ENCODE results near the gene RCBTB2. TPM values are rescaled to one million over a fixed set of nuclear protein-coding genes. Genes with fewer than 3 reads are reported as not detected.

Gene RCBTB2
- total and polyA plus RNA-seq, 7 donors: 4.2 to 21.9 (median 9.9) TPM

- no peak for DNase-seq
- H3K4me3 ChIP-seq: no peak overlapping the region
- 84 to 91% methylated on average over 5 of the region's 5 CpGs for WGBS, 2 donors
- intact Hi-C loops (cut with DNase I): no loop called here
- H3K27me3 ChIP-seq: no peaks in the 10 kb centered on the region
- peaks cover 0 to 4% (median 0%) of the 10 kb centered on the region in 4 donors for H3K9me3 ChIP-seq
- H3K27ac ChIP-seq: no peak overlapping the region
- H3K4me1 ChIP-seq: no peaks in the 10 kb centered on the region
- H3K36me3 ChIP-seq: no peaks in the 10 kb centered on the region
- TF ChIP-seq POLR2AphosphoS5 (IDR thresholded peaks at IDR 0.05) (no peak), EP300 (IDR thresholded peaks at IDR 0.05) (no peak), POLR2A (IDR thresholded peaks at IDR 0.05) (no peak), CTCF (IDR thresholded peaks at IDR 0.05) (no peak)
Measured at GRCh38 chr13:48559638-48560320, 26.9 kb upstream of the RCBTB2 start.

GRCh38 chr13:48556817-48557216, 23.9 kb upstream of the RCBTB2 start:
- Histone ChIP-seq H3K4me3 (no peak overlapping the region), H3K4me1 (no peaks in the 10 kb centered on the region), H3K27me3 (no peaks in the 10 kb centered on the region), H3K27ac (no peak overlapping the region), H3K36me3 (no peaks in the 10 kb centered on the region), H3K9me3 (peaks cover 0 to 14% (median 0%) of the 10 kb centered on the region in 4 donors)
- no peak for DNase-seq
- TF ChIP-seq EP300 (IDR thresholded peaks at IDR 0.05) (no peak), POLR2A (IDR thresholded peaks at IDR 0.05) (no peak), CTCF (IDR thresholded peaks at IDR 0.05) (no peak), POLR2AphosphoS5 (IDR thresholded peaks at IDR 0.05) (no peak)
- WGBS, 2 donors: 84% methylated on average over 2 of the region's 2 CpGs
- intact Hi-C loops (cut with DNase I): no loop called here

- H3K36me3 ChIP-seq: no peaks in the 10 kb centered on the region
- no peaks in the 10 kb centered on the region for H3K27me3 ChIP-seq
- intact Hi-C loops (cut with DNase I): no loop called here
- no peak for TF ChIP-seq POLR2AphosphoS5 (IDR thresholded peaks at IDR 0.05)
- no peak for TF ChIP-seq EP300 (IDR thresholded peaks at IDR 0.05)
- no peak for TF ChIP-seq CTCF (IDR thresholded peaks at IDR 0.05)
- TF ChIP-seq POLR2A (IDR thresholded peaks at IDR 0.05): no peak
- no peak overlapping the region for H3K27ac ChIP-seq
- H3K4me3 ChIP-seq: no peak overlapping the region
- no peak for DNase-seq
- H3K4me1 ChIP-seq: no peaks in the 10 kb centered on the region
- peaks cover 0 to 24% (median 0%) of the 10 kb centered on the region in 4 donors for H3K9me3 ChIP-seq
Measured at GRCh38 chr13:48555441-48555840, 22.6 kb upstream of the RCBTB2 start.

GRCh38 chr13:48551329-48551728, 18.4 kb upstream of the RCBTB2 start:
- intact Hi-C loops (cut with DNase I): no loop called here
- 88 to 95% methylated on average over 1 of the region's 1 CpG for WGBS, 2 donors
- no peaks in the 10 kb centered on the region for H3K27me3 ChIP-seq

More at GRCh38 chr13:48551329-48551728, 18.4 kb upstream of the RCBTB2 start:
- TF ChIP-seq POLR2AphosphoS5 (IDR thresholded peaks at IDR 0.05) (no peak), POLR2A (IDR thresholded peaks at IDR 0.05) (no peak), EP300 (IDR thresholded peaks at IDR 0.05) (no peak), CTCF (IDR thresholded peaks at IDR 0.05) (no peak)
- H3K27ac ChIP-seq: no peak overlapping the region
- H3K36me3 ChIP-seq: no peaks in the 10 kb centered on the region
- no peak overlapping the region for H3K4me3 ChIP-seq
- peaks cover 0 to 24% (median 0%) of the 10 kb centered on the region in 4 donors for H3K9me3 ChIP-seq
- no peaks in the 10 kb centered on the region for H3K4me1 ChIP-seq
- no peak for DNase-seq
